ENCODE measurements around the gene CREB3L4. TPM values are rescaled to one million over a fixed set of nuclear protein-coding genes. Genes with fewer than 3 reads are reported as not detected.
"Not testable (repeated sequence)": the region's sequence is repeated elsewhere in the genome, so short reads cannot be mapped to it uniquely, and the experiment has no call there.

The CREB3L4 gene
- total RNA-seq, 2 donors from 2014 or later: 15.6 to 23.9 TPM

DNA sequence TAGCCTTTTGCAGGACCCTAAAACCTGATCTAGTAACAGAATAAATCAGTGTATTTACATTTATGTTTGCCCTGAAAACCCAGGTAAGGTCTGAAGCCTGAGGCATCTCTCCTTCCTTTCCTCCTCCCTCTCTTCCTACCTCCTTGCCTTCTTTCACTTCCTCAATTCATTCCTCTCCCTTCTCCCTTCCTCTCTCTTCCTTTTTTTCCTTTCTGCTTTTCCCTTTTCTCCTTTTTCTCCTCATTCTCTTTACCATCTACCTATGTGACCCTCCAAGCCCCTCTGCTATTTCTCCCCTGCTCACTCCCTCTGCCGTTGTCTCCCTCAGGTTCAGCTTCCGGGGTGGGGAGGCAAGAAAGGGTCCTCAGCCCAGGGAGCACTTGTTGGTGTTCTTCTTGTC is 14.0 kb downstream of the CREB3L4 start:
- Mint-ChIP-seq H3K36me3 (ENCODE audit: low read depth) (peaks cover 28% of the 10 kb centered on the region), H3K4me1 (peaks cover 13% of the 10 kb centered on the region)
- H3K4me3 Mint-ChIP-seq; H3K27me3 Mint-ChIP-seq (ENCODE audit: insufficient read depth); H3K4me3 ChIP-seq (ENCODE audit: low read length); H3K27me3 ChIP-seq (ENCODE audit: control insufficient read depth, insufficient read depth, low read length, poor library complexity, severe bottlenecking); H3K9me3 Mint-ChIP-seq; H3K9ac ChIP-seq (ENCODE audit: extremely low read depth, low read length, poor library complexity, severe bottlenecking); H3K27ac ChIP-seq (ENCODE audit: low read depth, low read length); DNase-seq; H3K27ac Mint-ChIP-seq; H3K4me1 ChIP-seq (ENCODE audit: control insufficient read depth, insufficient read depth, low read length); H3K9me3 ChIP-seq (ENCODE audit: control insufficient read depth, low read length): not testable (repeated sequence)
- peaks cover 29% of the 10 kb centered on the region for H3K36me3 ChIP-seq (ENCODE audit: control insufficient read depth, insufficient read depth, low read length)
- 92% methylated on average over 2 of the region's 2 CpGs; no CpG with 5 or more reads in 1 of the 2 experiments for WGBS, 2 experiments (ENCODE audit: insufficient coverage in 1 of 2, insufficient read length in 1 of 2)

DNA sequence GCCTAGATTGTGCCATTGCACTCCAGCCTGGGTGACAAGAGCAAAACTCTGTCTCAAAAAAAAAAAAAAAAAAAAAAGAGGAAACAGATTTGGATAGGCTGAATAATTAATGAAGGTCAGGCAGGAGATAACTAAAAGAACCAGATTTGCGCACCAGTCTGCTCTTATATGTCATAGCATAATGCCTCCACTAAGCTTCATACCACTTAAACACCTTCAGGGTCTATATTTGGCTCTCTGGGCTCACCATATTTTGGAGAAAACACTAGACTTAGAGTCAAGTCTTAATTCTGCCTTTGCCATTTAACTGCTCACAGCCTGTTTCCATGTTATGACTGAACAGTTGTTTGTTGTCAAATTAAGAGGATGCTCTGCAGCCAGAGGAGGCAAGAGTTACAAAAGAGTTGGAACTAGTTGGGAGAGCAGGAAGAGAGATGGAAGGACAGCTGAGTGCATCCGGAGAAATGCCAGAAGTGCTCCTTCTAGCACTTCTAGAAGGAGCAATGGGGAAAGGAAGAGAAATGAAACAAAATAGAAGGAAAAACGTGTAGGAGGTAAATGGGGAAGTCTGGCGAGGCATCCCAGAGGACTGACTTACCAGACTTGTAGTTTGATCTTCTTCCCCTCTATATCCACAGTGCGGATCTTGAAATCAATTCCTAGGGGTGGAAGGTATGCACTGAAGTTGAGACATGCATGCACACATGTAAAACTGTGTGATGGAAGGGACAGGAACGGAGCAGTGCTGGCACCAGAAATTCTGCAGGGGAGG is 16.6 kb downstream of the CREB3L4 start:
- Mint-ChIP-seq H3K4me1 (peaks cover 10% of the 10 kb centered on the region), H3K27ac (no peak overlapping the region), H3K9me3 (no peaks in the 10 kb centered on the region), H3K4me3 (peak overlapping the region; percentile 94), H3K36me3 (ENCODE audit: low read depth) (peaks cover 24% of the 10 kb centered on the region), H3K27me3 (ENCODE audit: insufficient read depth) (no peaks in the 10 kb centered on the region)
- no peaks in the 10 kb centered on the region for H3K4me1 ChIP-seq (ENCODE audit: control insufficient read depth, insufficient read depth, low read length)
- TF ChIP-seq, protein P1, sequence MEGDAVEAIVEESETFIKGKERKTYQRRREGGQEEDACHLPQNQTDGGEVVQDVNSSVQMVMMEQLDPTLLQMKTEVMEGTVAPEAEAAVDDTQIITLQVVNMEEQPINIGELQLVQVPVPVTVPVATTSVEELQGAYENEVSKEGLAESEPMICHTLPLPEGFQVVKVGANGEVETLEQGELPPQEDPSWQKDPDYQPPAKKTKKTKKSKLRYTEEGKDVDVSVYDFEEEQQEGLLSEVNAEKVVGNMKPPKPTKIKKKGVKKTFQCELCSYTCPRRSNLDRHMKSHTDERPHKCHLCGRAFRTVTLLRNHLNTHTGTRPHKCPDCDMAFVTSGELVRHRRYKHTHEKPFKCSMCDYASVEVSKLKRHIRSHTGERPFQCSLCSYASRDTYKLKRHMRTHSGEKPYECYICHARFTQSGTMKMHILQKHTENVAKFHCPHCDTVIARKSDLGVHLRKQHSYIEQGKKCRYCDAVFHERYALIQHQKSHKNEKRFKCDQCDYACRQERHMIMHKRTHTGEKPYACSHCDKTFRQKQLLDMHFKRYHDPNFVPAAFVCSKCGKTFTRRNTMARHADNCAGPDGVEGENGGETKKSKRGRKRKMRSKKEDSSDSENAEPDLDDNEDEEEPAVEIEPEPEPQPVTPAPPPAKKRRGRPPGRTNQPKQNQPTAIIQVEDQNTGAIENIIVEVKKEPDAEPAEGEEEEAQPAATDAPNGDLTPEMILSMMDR (conservative IDR thresholded peaks at IDR 0.05): peak; percentile 0
- no peak overlapping the region for H3K27ac ChIP-seq (ENCODE audit: low read depth, low read length)
- H3K9me3 ChIP-seq (ENCODE audit: control insufficient read depth, low read length): no peaks in the 10 kb centered on the region
- DNase-seq: no peak
- no peaks in the 10 kb centered on the region for H3K27me3 ChIP-seq (ENCODE audit: control insufficient read depth, insufficient read depth, low read length, poor library complexity, severe bottlenecking)
- no peak overlapping the region for H3K9ac ChIP-seq (ENCODE audit: extremely low read depth, low read length, poor library complexity, severe bottlenecking)
- 90 to 93% methylated on average over 3 to 6 of the region's 6 CpGs for WGBS, 2 experiments (ENCODE audit: insufficient coverage in 1 of 2, insufficient read length in 1 of 2)
- peak overlapping the region; percentile 89 for H3K4me3 ChIP-seq (ENCODE audit: low read length)
- H3K36me3 ChIP-seq (ENCODE audit: control insufficient read depth, insufficient read depth, low read length): peaks cover 22% of the 10 kb centered on the region

- peaks cover 20% of the 10 kb centered on the region for H3K36me3 Mint-ChIP-seq (ENCODE audit: low read depth)
- H3K27ac Mint-ChIP-seq: peak overlapping the region; percentile 95
- H3K9ac ChIP-seq (ENCODE audit: extremely low read depth, low read length, poor library complexity, severe bottlenecking): peak overlapping the region; percentile 56
- H3K4me3 Mint-ChIP-seq: peak overlapping the region; percentile 94
- no peaks in the 10 kb centered on the region for H3K27me3 ChIP-seq (ENCODE audit: control insufficient read depth, insufficient read depth, low read length, poor library complexity, severe bottlenecking)
- H3K27ac ChIP-seq (ENCODE audit: low read depth, low read length): no peak overlapping the region
- TF ChIP-seq, protein P1 (conservative IDR thresholded peaks at IDR 0.05): no peak
- no peaks in the 10 kb centered on the region for H3K27me3 Mint-ChIP-seq (ENCODE audit: insufficient read depth)
- H3K4me3 ChIP-seq (ENCODE audit: low read length): peak overlapping the region; percentile 89
- H3K4me1 ChIP-seq (ENCODE audit: control insufficient read depth, insufficient read depth, low read length): no peaks in the 10 kb centered on the region
- H3K36me3 ChIP-seq (ENCODE audit: control insufficient read depth, insufficient read depth, low read length): peaks cover 21% of the 10 kb centered on the region
- no peaks in the 10 kb centered on the region for H3K9me3 ChIP-seq (ENCODE audit: control insufficient read depth, low read length)
- no peaks in the 10 kb centered on the region for H3K9me3 Mint-ChIP-seq
- DNase-seq: peak; percentile 71
- 5 to 11% methylated on average over 5 to 7 of the region's 7 CpGs for WGBS, 2 experiments (ENCODE audit: insufficient coverage in 1 of 2, insufficient read length in 1 of 2)
- peaks cover 10% of the 10 kb centered on the region for H3K4me1 Mint-ChIP-seq
Observed at GRCh38 chr1:153985341-153985912, 17.7 kb downstream of the CREB3L4 start.
